Stimulated activated CD4-positive, alpha-beta T cell treated with anti-CD3 and anti-CD28 coated beads, Interleukin-1b, Interleukin-23, amount 100 ng/mL, for 4 hours (primary cell): Measurements from ENCODE around the gene PWP1.
A peak's percentile ranks its signal among the peaks of the same experiment; 100 is the strongest.
"Not testable (repeated sequence)": the region's sequence is repeated elsewhere in the genome, so short reads cannot be mapped to it uniquely, and the experiment has no call there.

Experiments
- DNase-seq, 2 donors: peaks; one replicate each; pipeline ENCODE4 v3.0.0-alpha.2; 2020; ENCODE audit warnings: low read depth in 2 of 2

PWP1 gene

GRCh38 chr12:107668320-107669098 is 17.1 kb upstream of the PWP1 start:
- DNase-seq: no peak

- DNase-seq: no peak
Measured at GRCh38 chr12:107669946-107670345, 15.7 kb upstream of the PWP1 start.

GRCh38 chr12:107670999-107671643 is 14.5 kb upstream of the PWP1 start:
- DNase-seq: peak in 1 of 2 donors; percentile 19

- DNase-seq: no peak
Measured at GRCh38 chr12:107677671-107678070, 7.9 kb upstream of the PWP1 start.

GRCh38 chr12:107679336-107679735 is 6.3 kb upstream of the PWP1 start:
- no peak for DNase-seq

- no peak for DNase-seq
Measured at GRCh38 chr12:107681455-107681835, 4.2 kb upstream of the PWP1 start.

GRCh38 chr12:107681836-107682820 is 3.5 kb upstream of the PWP1 start:
- no peak for DNase-seq

- no peak for DNase-seq
Measured at GRCh38 chr12:107684029-107684795, 1.4 kb upstream of the PWP1 start.

GRCh38 chr12:107684990-107685359 is 624 bp upstream of the PWP1 start:
- peak; percentile 8 to 14 for DNase-seq

- DNase-seq: not testable (repeated sequence)
Measured at GRCh38 chr12:107695772-107696171, 10.2 kb downstream of the PWP1 start.

GRCh38 chr12:107702106-107702505 is 16.5 kb downstream of the PWP1 start:
- no peak for DNase-seq

GRCh38 chr12:107704041-107704440 is 18.4 kb downstream of the PWP1 start:
- DNase-seq: no peak

GRCh38 chr12:107705522-107705921 is 19.9 kb downstream of the PWP1 start:
- not testable (repeated sequence) for DNase-seq

- no peak for DNase-seq
Measured at GRCh38 chr12:107715780-107716179, 30.2 kb downstream of the PWP1 start.

- no peak for DNase-seq
Measured at GRCh38 chr12:107718606-107719005, 33.0 kb downstream of the PWP1 start.

- DNase-seq: not testable (repeated sequence)
Measured at GRCh38 chr12:107727327-107727726, 41.7 kb downstream of the PWP1 start.

- not testable (repeated sequence) for DNase-seq
Measured at GRCh38 chr12:107727742-107728141, 42.1 kb downstream of the PWP1 start.

GRCh38 chr12:107730618-107731341 is 45.2 kb downstream of the PWP1 start:
- no peak for DNase-seq

GRCh38 chr12:107731366-107731765 is 45.8 kb downstream of the PWP1 start:
- no peak for DNase-seq

GRCh38 chr12:107732365-107732764 is 46.8 kb downstream of the PWP1 start:
- no peak for DNase-seq

- no peak for DNase-seq
Measured at GRCh38 chr12:107734139-107734538, 48.5 kb downstream of the PWP1 start.
